Measurements from ENCODE around the gene KCND3.

The KCND3 gene

GRCh38 chr1:111798580-111798979 lies 190.9 kb downstream of the KCND3 start:
- no peaks in the 10 kb centered on the region for H3K9me2 ChIP-seq (replicated peaks; ENCODE audit: low read depth, low read length)
- H3K9ac ChIP-seq (ENCODE audit: low read depth, low read length, poor library complexity, severe bottlenecking) = no peak overlapping the region
- no peak overlapping the region for H2AFZ ChIP-seq (ENCODE audit: low read length)
- no peaks in the 10 kb centered on the region for H3K36me3 ChIP-seq (ENCODE audit: insufficient read depth, low read length)
- no peaks in the 10 kb centered on the region for H3K4me1 ChIP-seq (ENCODE audit: insufficient read depth, low read length, poor library complexity, severe bottlenecking)
- H3K79me2 ChIP-seq (ENCODE audit: insufficient read depth, low read length) = no peaks in the 10 kb centered on the region
- H3K27me3 ChIP-seq (ENCODE audit: insufficient read depth, low read length, poor library complexity, severe bottlenecking) = no peaks in the 10 kb centered on the region
- no peaks in the 10 kb centered on the region for H3F3A ChIP-seq (ENCODE audit: low read depth)
- no peak overlapping the region for H3K4me2 ChIP-seq (ENCODE audit: low read depth, low read length, poor library complexity, severe bottlenecking)
- no peaks in the 10 kb centered on the region for H4K20me1 ChIP-seq (ENCODE audit: insufficient read depth, low read length, poor library complexity, severe bottlenecking)
- no peaks in the 10 kb centered on the region for H3K9me3 ChIP-seq (ENCODE audit: insufficient read depth, low read depth, low read length)
- TF ChIP-seq CTCF (conservative IDR thresholded peaks at IDR 0.05; ENCODE audit: low read length) (no peak), EZH2phosphoT487 (IDR thresholded peaks at IDR 0.05; ENCODE audit: borderline replicate concordance) (no peak)
- H3K4me3 ChIP-seq (ENCODE audit: low read length, poor library complexity, severe bottlenecking) = no peak overlapping the region

GRCh38 chr1:111795401-111795800 lies 194.1 kb downstream of the KCND3 start:
- Histone ChIP-seq H3K9me2 (replicated peaks; ENCODE audit: low read depth, low read length) (no peaks in the 10 kb centered on the region), H3K79me2 (ENCODE audit: insufficient read depth, low read length) (no peaks in the 10 kb centered on the region), H3K9ac (ENCODE audit: low read depth, low read length, poor library complexity, severe bottlenecking) (no peak overlapping the region), H3K4me2 (ENCODE audit: low read depth, low read length, poor library complexity, severe bottlenecking) (no peak overlapping the region), H3F3A (ENCODE audit: low read depth) (no peaks in the 10 kb centered on the region), H3K4me3 (ENCODE audit: low read length, poor library complexity, severe bottlenecking) (no peak overlapping the region), H2AFZ (ENCODE audit: low read length) (no peak overlapping the region), H3K27me3 (ENCODE audit: insufficient read depth, low read length, poor library complexity, severe bottlenecking) (no peaks in the 10 kb centered on the region), H3K36me3 (ENCODE audit: insufficient read depth, low read length) (no peaks in the 10 kb centered on the region), H3K9me3 (ENCODE audit: insufficient read depth, low read depth, low read length) (no peaks in the 10 kb centered on the region), H4K20me1 (ENCODE audit: insufficient read depth, low read length, poor library complexity, severe bottlenecking) (no peaks in the 10 kb centered on the region), H3K4me1 (ENCODE audit: insufficient read depth, low read length, poor library complexity, severe bottlenecking) (no peaks in the 10 kb centered on the region)
- TF ChIP-seq CTCF (conservative IDR thresholded peaks at IDR 0.05; ENCODE audit: low read length) (no peak), EZH2phosphoT487 (IDR thresholded peaks at IDR 0.05; ENCODE audit: borderline replicate concordance) (no peak)

- no peak for TF ChIP-seq CTCF (conservative IDR thresholded peaks at IDR 0.05; ENCODE audit: low read length)
- no peak for TF ChIP-seq EZH2phosphoT487 (IDR thresholded peaks at IDR 0.05; ENCODE audit: borderline replicate concordance)
- no peaks in the 10 kb centered on the region for H3K79me2 ChIP-seq (ENCODE audit: insufficient read depth, low read length)
- H3K27me3 ChIP-seq (ENCODE audit: insufficient read depth, low read length, poor library complexity, severe bottlenecking) = no peaks in the 10 kb centered on the region
- no peaks in the 10 kb centered on the region for H3K9me3 ChIP-seq (ENCODE audit: insufficient read depth, low read depth, low read length)
- H4K20me1 ChIP-seq (ENCODE audit: insufficient read depth, low read length, poor library complexity, severe bottlenecking) = no peaks in the 10 kb centered on the region
- H3K4me1 ChIP-seq (ENCODE audit: insufficient read depth, low read length, poor library complexity, severe bottlenecking) = no peaks in the 10 kb centered on the region
- no peak overlapping the region for H3K4me2 ChIP-seq (ENCODE audit: low read depth, low read length, poor library complexity, severe bottlenecking)
- no peak overlapping the region for H3K9ac ChIP-seq (ENCODE audit: low read depth, low read length, poor library complexity, severe bottlenecking)
- no peaks in the 10 kb centered on the region for H3F3A ChIP-seq (ENCODE audit: low read depth)
- H3K9me2 ChIP-seq (replicated peaks; ENCODE audit: low read depth, low read length) = no peaks in the 10 kb centered on the region
- H2AFZ ChIP-seq (ENCODE audit: low read length) = no peak overlapping the region
- no peaks in the 10 kb centered on the region for H3K36me3 ChIP-seq (ENCODE audit: insufficient read depth, low read length)
- no peak overlapping the region for H3K4me3 ChIP-seq (ENCODE audit: low read length, poor library complexity, severe bottlenecking)
Measured at GRCh38 chr1:111793923-111794322, 195.5 kb downstream of the KCND3 start.
